Sigmoid colon (tissue), 7 donors: ENCODE measurements around the gene EGFLAM. TPM values are rescaled to one million over a fixed set of nuclear protein-coding genes. Genes with fewer than 3 reads are reported as not detected.

ENCODE experiments used
- DNase-seq: peaks from one replicate; pipeline ENCODE4 v3.0.0-alpha.2; 2019
- H3K27ac ChIP-seq, 4 donors: fragments of 200-600 bp; sonication (generic); one replicate each; pipeline ENCODE4 v1.5.1; 2016 to 2019; ENCODE audit warnings: mild to moderate bottlenecking in 1 of 4
- H3K27me3 ChIP-seq, 3 donors: fragments of 200-600 bp; sonication (generic); one replicate each; pipeline ENCODE4 v1.5.1; 2019; ENCODE audit warnings: mild to moderate bottlenecking in 1 of 3
- H3K36me3 ChIP-seq, 4 donors: fragments of 200-600 bp; sonication (generic); one replicate each; pipeline ENCODE4 v1.5.1; 2016 to 2019
- H3K4me1 ChIP-seq, 4 donors: fragments of 200-600 bp; sonication (generic); one replicate each; pipeline ENCODE4 v1.5.1; 2017 to 2019
- H3K4me3 ChIP-seq, 4 donors: fragments of 200-600 bp; sonication (generic); one replicate each; pipeline ENCODE4 v1.5.1; 2017 to 2019; ENCODE audit warnings: mild to moderate bottlenecking in 2 of 4, moderate library complexity in 1 of 4
- H3K9me3 ChIP-seq, 4 donors: fragments of 200-600 bp in 3 of 4; sonication (generic) in 3 of 4; one replicate each; pipeline versions ENCODE4 v1.5.1 to v1.6.1; 2013 to 2019
- EP300 ChIP-seq, 4 donors: sonication (generic); formaldehyde crosslinking; IDR thresholded peaks; one replicate each; pipeline ENCODE4 v1.6.1; 2017; ENCODE audit warnings: antibody characterized with exemption in 4 of 4
- POLR2A ChIP-seq, 2 donors: fragments of 450-650 bp; IDR thresholded peaks; one replicate each; pipeline ENCODE4 v1.6.1; 2016; ENCODE audit warnings: antibody characterized with exemption in 2 of 2, mild to moderate bottlenecking in 2 of 2, moderate library complexity in 2 of 2
- POLR2AphosphoS5 ChIP-seq, 4 donors: sonication (generic); formaldehyde crosslinking; IDR thresholded peaks; one replicate each; pipeline ENCODE4 v1.6.1; 2017; ENCODE audit warnings: antibody characterized with exemption in 4 of 4
- WGBS, 2 donors: extraction: QIAGEN DNeasy Blood & Tissue Kit; methylation state at CpG; one replicate each; pipeline ENCODE4 v1.1.7; 2013; 5-methylcytosine and 5-hydroxymethylcytosine counted together
- intact Hi-C: fragments of 100-400 bp; cut with DNase I; formaldehyde crosslinking; loops from one replicate; pipeline ENCODE4 v1.15.1; 2023
- polyA plus RNA-seq, 3 donors: library from polyadenylated mRNA; stranded (reverse); fragments of 200-250 nt; gene quantifications; one replicate each; pipeline ENCODE4 v1.2.3, GENCODE V29; 2013
- total RNA-seq, 4 donors: library from RNA; depleted of rRNA; stranded (reverse); fragments of >200 nt; gene quantifications; one replicate each; pipeline ENCODE4 v1.1.0, GENCODE V29; 2016
- TF ChIP-seq, protein P1 (sequence below), 4 experiments: fragments of 450-650 bp in 3 of 4; fragments of 200-600 bp in 1 of 4; IDR thresholded peaks; one replicate each; pipeline ENCODE4 v1.5.1; 2016 to 2019; ENCODE audit warnings: antibody characterized with exemption in 4 of 4, mild to moderate bottlenecking in 3 of 4, moderate library complexity in 2 of 4
- donor health status: healthy with polysubstance abuse.
- donor health status: Bipolar disorder and iron deficiency.
- donor health status: healthy.

The EGFLAM gene
- total and polyA plus RNA-seq, 7 donors: 0.46 to 5.7 (median 2.5) TPM

DNA sequence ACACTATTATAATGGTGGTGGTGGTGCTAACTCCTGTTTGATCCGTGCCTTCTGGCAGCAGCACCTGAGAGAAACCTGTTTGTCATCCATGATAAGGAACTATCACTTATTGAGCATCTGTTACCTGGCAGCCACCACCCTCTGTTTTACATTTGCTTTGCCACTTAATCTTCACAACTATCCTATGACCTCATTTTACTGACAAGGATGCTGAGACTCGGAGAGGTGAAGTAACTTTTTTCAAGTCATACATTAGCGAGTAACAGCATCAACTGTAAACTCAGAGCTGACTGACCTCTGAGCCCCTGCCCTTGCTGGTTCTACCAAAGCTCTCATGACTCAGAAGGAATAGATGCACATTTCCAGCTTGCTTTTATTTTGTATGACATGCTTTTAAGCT lies 81.1 kb downstream of the EGFLAM start:
- Histone ChIP-seq H3K4me1 (peaks cover 0 to 9% (median 6%) of the 10 kb centered on the region in 4 donors), H3K9me3 (no peaks in the 10 kb centered on the region), H3K4me3 (no peak overlapping the region), H3K27ac (no peak overlapping the region), H3K36me3 (no peaks in the 10 kb centered on the region), H3K27me3 (no peaks in the 10 kb centered on the region)
- DNase-seq: no peak
- 32 to 61% methylated on average over 3 of the region's 3 CpGs for WGBS, 2 donors
- TF ChIP-seq POLR2A (IDR thresholded peaks at IDR 0.05): no peak
- TF ChIP-seq, protein P1, sequence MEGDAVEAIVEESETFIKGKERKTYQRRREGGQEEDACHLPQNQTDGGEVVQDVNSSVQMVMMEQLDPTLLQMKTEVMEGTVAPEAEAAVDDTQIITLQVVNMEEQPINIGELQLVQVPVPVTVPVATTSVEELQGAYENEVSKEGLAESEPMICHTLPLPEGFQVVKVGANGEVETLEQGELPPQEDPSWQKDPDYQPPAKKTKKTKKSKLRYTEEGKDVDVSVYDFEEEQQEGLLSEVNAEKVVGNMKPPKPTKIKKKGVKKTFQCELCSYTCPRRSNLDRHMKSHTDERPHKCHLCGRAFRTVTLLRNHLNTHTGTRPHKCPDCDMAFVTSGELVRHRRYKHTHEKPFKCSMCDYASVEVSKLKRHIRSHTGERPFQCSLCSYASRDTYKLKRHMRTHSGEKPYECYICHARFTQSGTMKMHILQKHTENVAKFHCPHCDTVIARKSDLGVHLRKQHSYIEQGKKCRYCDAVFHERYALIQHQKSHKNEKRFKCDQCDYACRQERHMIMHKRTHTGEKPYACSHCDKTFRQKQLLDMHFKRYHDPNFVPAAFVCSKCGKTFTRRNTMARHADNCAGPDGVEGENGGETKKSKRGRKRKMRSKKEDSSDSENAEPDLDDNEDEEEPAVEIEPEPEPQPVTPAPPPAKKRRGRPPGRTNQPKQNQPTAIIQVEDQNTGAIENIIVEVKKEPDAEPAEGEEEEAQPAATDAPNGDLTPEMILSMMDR (IDR thresholded peaks at IDR 0.05): no peak
- no peak for TF ChIP-seq EP300 (IDR thresholded peaks at IDR 0.05)
- no peak for TF ChIP-seq POLR2AphosphoS5 (IDR thresholded peaks at IDR 0.05)
- intact Hi-C loops: no loop called here

DNA sequence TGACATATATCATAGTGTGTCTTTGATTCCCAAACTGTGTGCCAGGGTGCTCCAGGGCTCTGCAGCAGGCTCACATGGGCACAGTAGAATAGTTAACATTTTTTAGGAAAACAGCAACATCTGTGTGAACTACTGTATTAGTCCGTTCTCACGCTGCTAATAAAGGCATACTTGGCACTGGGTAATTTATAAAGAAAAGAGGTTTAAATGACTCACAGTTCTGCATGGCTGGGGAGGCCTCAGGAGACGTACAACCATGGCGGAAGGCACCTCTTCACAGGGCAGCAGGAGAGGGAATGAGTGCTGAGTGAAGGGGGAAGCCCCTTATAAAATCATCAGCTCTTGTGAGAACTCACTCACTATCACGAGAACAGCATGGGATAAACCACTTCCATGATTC lies 82.7 kb downstream of the EGFLAM start:
- no peaks in the 10 kb centered on the region for H3K36me3 ChIP-seq
- intact Hi-C loops: no loop called here
- TF ChIP-seq, protein P1 (IDR thresholded peaks at IDR 0.05): no peak
- TF ChIP-seq POLR2AphosphoS5 (IDR thresholded peaks at IDR 0.05): no peak
- no peak for TF ChIP-seq POLR2A (IDR thresholded peaks at IDR 0.05)
- TF ChIP-seq EP300 (IDR thresholded peaks at IDR 0.05): no peak
- peaks cover 0 to 9% (median 6%) of the 10 kb centered on the region in 4 donors for H3K4me1 ChIP-seq
- no peaks in the 10 kb centered on the region for H3K27me3 ChIP-seq
- 75 to 82% methylated on average over 5 of the region's 5 CpGs for WGBS, 2 donors
- no peaks in the 10 kb centered on the region for H3K9me3 ChIP-seq
- no peak overlapping the region for H3K4me3 ChIP-seq
- no peak for DNase-seq
- no peak overlapping the region for H3K27ac ChIP-seq

DNA sequence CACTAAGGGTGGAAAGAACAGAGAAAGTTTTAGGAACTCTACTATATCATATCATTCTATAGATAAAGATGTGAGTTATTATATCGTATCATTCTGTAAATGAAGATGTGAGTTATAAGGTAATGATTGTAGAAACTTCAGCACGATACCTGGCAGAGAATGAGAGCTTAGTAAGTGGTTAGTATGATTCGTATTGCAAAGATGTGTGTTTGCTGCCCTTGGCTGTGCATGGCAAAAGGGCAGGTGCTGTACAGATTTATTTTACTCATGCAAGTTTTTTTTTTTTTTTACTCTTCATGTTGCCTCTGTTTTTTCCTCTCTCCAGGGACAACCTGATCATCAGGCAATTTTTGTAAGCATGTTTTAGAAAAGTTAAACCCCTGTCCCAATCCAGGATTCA lies 83.3 kb downstream of the EGFLAM start:
- intact Hi-C loops: no loop called here
- TF ChIP-seq, protein P1 (IDR thresholded peaks at IDR 0.05): no peak
- no peak for TF ChIP-seq EP300 (IDR thresholded peaks at IDR 0.05)
- H3K36me3 ChIP-seq: no peaks in the 10 kb centered on the region
- H3K9me3 ChIP-seq: no peaks in the 10 kb centered on the region
- no peak overlapping the region for H3K27ac ChIP-seq
- WGBS, 2 donors: 74 to 90% methylated on average over 3 of the region's 3 CpGs
- no peak overlapping the region for H3K4me3 ChIP-seq
- H3K4me1 ChIP-seq: peaks cover 0 to 9% (median 6%) of the 10 kb centered on the region in 4 donors
- no peaks in the 10 kb centered on the region for H3K27me3 ChIP-seq
- no peak for DNase-seq

DNA sequence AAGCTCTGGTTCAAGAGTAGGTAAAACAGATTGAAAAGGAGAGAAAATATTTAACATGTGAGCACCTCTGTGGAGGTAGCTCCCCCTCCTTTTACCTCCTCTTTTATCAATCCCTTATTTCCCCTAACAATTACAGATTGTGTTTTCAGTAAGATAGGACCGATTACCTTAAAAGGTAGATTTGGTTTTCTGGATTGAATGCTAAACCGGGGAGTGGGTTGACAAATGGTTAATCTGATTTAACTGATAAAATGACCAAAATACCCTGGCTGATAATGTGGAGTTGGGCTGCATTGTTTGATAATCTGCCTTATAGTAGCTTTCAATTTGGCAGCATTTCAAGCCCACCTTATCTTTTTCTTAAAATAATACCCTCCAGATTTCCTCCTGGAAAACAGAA lies 83.9 kb downstream of the EGFLAM start:
- no peaks in the 10 kb centered on the region for H3K27me3 ChIP-seq
- H3K4me3 ChIP-seq: no peak overlapping the region
- WGBS, 2 donors: 39 to 73% methylated on average over 2 of the region's 2 CpGs
- peaks cover 0 to 9% (median 6%) of the 10 kb centered on the region in 4 donors for H3K4me1 ChIP-seq
- TF ChIP-seq POLR2AphosphoS5 (IDR thresholded peaks at IDR 0.05): no peak
- TF ChIP-seq POLR2A (IDR thresholded peaks at IDR 0.05): no peak
- TF ChIP-seq, protein P1 (IDR thresholded peaks at IDR 0.05): no peak
- TF ChIP-seq EP300 (IDR thresholded peaks at IDR 0.05): no peak
- intact Hi-C loops: no loop called here
- H3K27ac ChIP-seq: no peak overlapping the region
- DNase-seq: no peak
- no peaks in the 10 kb centered on the region for H3K9me3 ChIP-seq
- H3K36me3 ChIP-seq: no peaks in the 10 kb centered on the region

DNA sequence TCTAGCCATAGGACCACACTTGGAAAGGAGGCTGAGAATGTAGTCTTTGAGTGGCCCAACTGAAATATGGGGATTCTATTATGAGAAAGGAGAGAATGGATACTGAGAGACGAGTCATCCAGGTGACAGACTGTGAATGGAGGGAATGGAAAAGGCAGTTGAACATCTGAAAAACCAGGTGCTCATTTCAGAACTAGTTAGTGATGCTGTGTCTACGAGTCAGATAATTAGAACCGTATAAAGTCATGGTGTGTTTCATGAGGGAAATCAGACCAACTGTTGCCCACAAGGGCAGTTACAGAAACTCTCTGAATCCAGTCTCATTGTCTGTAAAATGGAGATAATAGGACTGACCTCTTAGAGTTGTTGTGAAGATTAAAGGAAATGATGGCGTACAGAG lies 86.5 kb downstream of the EGFLAM start:
- TF ChIP-seq, protein P1 (IDR thresholded peaks at IDR 0.05): no peak
- TF ChIP-seq POLR2AphosphoS5 (IDR thresholded peaks at IDR 0.05) (no peak), EP300 (IDR thresholded peaks at IDR 0.05) (no peak), POLR2A (IDR thresholded peaks at IDR 0.05) (no peak)
- H3K4me1 ChIP-seq: no peaks in the 10 kb centered on the region
- no peak for DNase-seq
- H3K36me3 ChIP-seq: no peaks in the 10 kb centered on the region
- no peak overlapping the region for H3K4me3 ChIP-seq
- 76 to 86% methylated on average over 4 of the region's 4 CpGs for WGBS, 2 donors
- no peaks in the 10 kb centered on the region for H3K27me3 ChIP-seq
- no peak overlapping the region for H3K27ac ChIP-seq
- intact Hi-C loops: no loop called here
- H3K9me3 ChIP-seq: no peaks in the 10 kb centered on the region
